SK-N-SH (cell line): ENCODE results near the gene WDR86. TPM values are rescaled to one million over a fixed set of nuclear protein-coding genes. Genes with fewer than 3 reads are reported as not detected.

Source experiments
- CTCF ChIA-PET: fragments of 300-600, 350-600 bp; formaldehyde crosslinking; extraction: SDS; loops from one replicate; lab custom pipeline; 2021; lab: Yijun Ruan, JAX
- POLR2A ChIA-PET: fragments of 350-600 bp; sonication (Branson Sonifier 250); formaldehyde crosslinking; extraction: SDS; loops from one replicate; lab custom pipeline; 2020; ENCODE audit warnings: antibody characterized with exemption, inconsistent platforms; lab: Yijun Ruan, JAX
- DNase-seq: peaks from one replicate; pipeline ENCODE4 v3.0.0; 2012
- H2AFZ ChIP-seq: fragments of 200-600 bp; sonication (generic); 2 replicates; pipeline ENCODE4 v1.8.1; 2016; ENCODE audit warnings: antibody characterized with exemption, mild to moderate bottlenecking, low read depth
- H3F3A ChIP-seq: fragments of 200-600 bp; sonication (generic); replicated peaks from 2 replicates; pipeline ENCODE3; 2016; ENCODE audit warnings: antibody characterized with exemption, mild to moderate bottlenecking; ENCODE audit not compliant: insufficient read depth
- H3K27ac ChIP-seq, 2 experiments: fragments of 200-500 bp in 1 of 2; fragments of 200-600 bp in 1 of 2; sonication (Bioruptor generic) in 1 of 2; sonication (generic), shearing (Covaris generic) in 1 of 2; 2 replicates each; pipeline versions ENCODE4 v1.5.1 to v1.6.1; 2014 to 2016; ENCODE audit warnings: low read depth in 2 of 2, inconsistent platforms in 1 of 2, low read length in 1 of 2, mild to moderate bottlenecking in 1 of 2, mixed read lengths in 1 of 2
- H3K27me3 ChIP-seq: fragments of 200-600 bp; sonication (generic), shearing (Covaris generic); 2 replicates; pipeline ENCODE4 v1.6.1; 2016; ENCODE audit warnings: mixed run types; ENCODE audit not compliant: insufficient read depth
- H3K36me3 ChIP-seq, 2 experiments: fragments of 200-500 bp in 1 of 2; fragments of 200-600 bp in 1 of 2; sonication (Bioruptor generic) in 1 of 2; sonication (generic) in 1 of 2; replicated peaks in 1 of 2; 2 replicates each; pipeline versions ENCODE3 to v1.5.1; 2014 to 2016; ENCODE audit warnings: low read length in 1 of 2, mild to moderate bottlenecking in 1 of 2; ENCODE audit not compliant: insufficient read depth in 2 of 2, control insufficient read depth in 1 of 2
- H3K4me1 ChIP-seq, 2 experiments: fragments of 200-500 bp in 1 of 2; fragments of 200-600 bp in 1 of 2; sonication (Bioruptor generic) in 1 of 2; sonication (generic), shearing (Covaris generic) in 1 of 2; 2 replicates each; pipeline versions ENCODE4 v1.5.1 to v1.6.1; 2014 to 2016; ENCODE audit warnings: low read depth in 1 of 2, low read length in 1 of 2, mixed run types in 1 of 2; ENCODE audit not compliant: insufficient read depth in 2 of 2, control insufficient read depth in 1 of 2
- H3K4me2 ChIP-seq: fragments of 200-600 bp; sonication (generic), shearing (Covaris generic); 2 replicates; pipeline ENCODE4 v1.6.1; 2017; ENCODE audit warnings: mixed run types
- H3K4me3 ChIP-seq, 2 experiments: fragments of 200-500 bp in 1 of 2; fragments of 200-600 bp in 1 of 2; sonication (Bioruptor generic) in 1 of 2; sonication (generic), shearing (Covaris generic) in 1 of 2; 2 replicates each; pipeline versions ENCODE4 v1.5.1 to v1.8.1; 2014 to 2016; ENCODE audit warnings: low read depth in 2 of 2, inconsistent platforms in 1 of 2, low read length in 1 of 2, mild to moderate bottlenecking in 1 of 2, mixed read lengths in 1 of 2, moderate library complexity in 1 of 2
- H3K79me2 ChIP-seq: fragments of 200-600 bp; sonication (generic); 2 replicates; pipeline ENCODE4 v1.8.1; 2017; ENCODE audit warnings: mild to moderate bottlenecking; ENCODE audit not compliant: insufficient read depth
- H3K9ac ChIP-seq: fragments of 200-600 bp; sonication (generic); 2 replicates; pipeline ENCODE4 v1.6.1; 2017; ENCODE audit warnings: mixed run types
- H3K9me2 ChIP-seq: fragments of 200-600 bp; sonication (generic); 2 replicates; pipeline ENCODE4 v1.6.1; 2017; ENCODE audit warnings: mixed run types
- H3K9me3 ChIP-seq: fragments of 200-600 bp; sonication (generic); 2 replicates; pipeline ENCODE4 v1.6.1; 2017; ENCODE audit warnings: mixed run types, mild to moderate bottlenecking, moderate library complexity
- H4K20me1 ChIP-seq: fragments of 200-600 bp; sonication (generic); 2 replicates; pipeline ENCODE4 v1.6.1; 2017; ENCODE audit warnings: mild to moderate bottlenecking, mixed run types; ENCODE audit not compliant: insufficient read depth
- CTCF ChIP-seq: fragments of 200-600 bp; sonication (generic); IDR thresholded peaks from 2 replicates; pipeline ENCODE4 v1.6.1; 2017; ENCODE audit warnings: antibody characterized with exemption, mild to moderate bottlenecking, moderate library complexity
- ELF1 ChIP-seq: IDR thresholded peaks from 2 replicates; pipeline ENCODE4 v1.4.0; 2012
- FOXJ3 ChIP-seq: sonication (generic); formaldehyde crosslinking; IDR thresholded peaks from 2 replicates; pipeline ENCODE4 v1.5.1; 2020; ENCODE audit warnings: mild to moderate bottlenecking, missing genetic modification reagents
- GABPA ChIP-seq: IDR thresholded peaks from 2 replicates; pipeline ENCODE4 v1.4.0; 2012; ENCODE audit warnings: low read depth, mild to moderate bottlenecking
- IRF3 ChIP-seq: fragments of 150-350 bp; IDR thresholded peaks from 2 replicates; pipeline ENCODE4 v1.6.1; 2016; ENCODE audit warnings: mild to moderate bottlenecking, low read depth, low read length
- MAX ChIP-seq: IDR thresholded peaks from 2 replicates; pipeline ENCODE4 v1.4.0; 2012; ENCODE audit warnings: low read depth
- MXI1 ChIP-seq: IDR thresholded peaks from 2 replicates; pipeline ENCODE4 v1.6.1; 2012; ENCODE audit warnings: mild to moderate bottlenecking, low read depth, low read length, improper control_type of control experiment
- NRF1 ChIP-seq: IDR thresholded peaks from 2 replicates; pipeline ENCODE4 v1.6.1; 2012; ENCODE audit warnings: low read depth, mild to moderate bottlenecking, low read length
- PBX3 ChIP-seq: IDR thresholded peaks from 2 replicates; pipeline ENCODE4; 2012
- RAD21 ChIP-seq: IDR thresholded peaks from 2 replicates; pipeline ENCODE4 v1.6.1; 2012; ENCODE audit warnings: mild to moderate bottlenecking, low read length
- RCOR1 ChIP-seq: fragments of 150-350 bp; IDR thresholded peaks from 2 replicates; pipeline ENCODE4 v1.6.1; 2017; ENCODE audit warnings: antibody characterized with exemption, low read length
- RXRA ChIP-seq: IDR thresholded peaks from 2 replicates; pipeline ENCODE4 v1.4.0; 2012; ENCODE audit warnings: low read depth, mild to moderate bottlenecking, borderline replicate concordance
- SIN3A ChIP-seq: IDR thresholded peaks from 2 replicates; pipeline ENCODE4 v1.6.1; 2012; ENCODE audit warnings: low read depth, mild to moderate bottlenecking, low read length, moderate library complexity, borderline replicate concordance
- TAF1 ChIP-seq: IDR thresholded peaks from 2 replicates; pipeline ENCODE4 v1.6.1; 2012; ENCODE audit warnings: low read depth, mild to moderate bottlenecking, low read length, moderate library complexity, borderline replicate concordance
- TEAD4 ChIP-seq: IDR thresholded peaks from 2 replicates; pipeline ENCODE4 v1.4.0; 2012; ENCODE audit warnings: mild to moderate bottlenecking, borderline replicate concordance; ENCODE audit not compliant: insufficient read depth
- ZBTB33 ChIP-seq: IDR thresholded peaks from 2 replicates; pipeline ENCODE4 v1.4.0; 2012; ENCODE audit warnings: low read depth, borderline replicate concordance
- WGBS: methylation state at CpG from one replicate; pipeline ENCODE4 v1.1.6; 2017; ENCODE audit warnings: low lambda C conversion rate; 5-methylcytosine and 5-hydroxymethylcytosine counted together
- polyA plus RNA-seq, 3 experiments: library from polyadenylated mRNA; depleted of rRNA; stranded (reverse); fragments of >200 nt; gene quantifications; 2 replicates each; pipeline ENCODE4 v1.2.3, GENCODE V29; 2012

WDR86 gene
- polyA plus RNA-seq, 1 of the 3 experiments (the other 2 are of a cell fraction): 1.0 TPM

- H3F3A ChIP-seq: peaks cover 16% of the 10 kb centered on the region
- peak overlapping the region; percentile 35; the same call in 1 of the 2 replicates for H3K4me2 ChIP-seq
- no peak overlapping the region for H3K9ac ChIP-seq
- 76% methylated on average over 12 of the region's 12 CpGs for WGBS
- DNase-seq: no peak
- no peaks in the 10 kb centered on the region for H3K9me2 ChIP-seq
- peaks cover 8 to 13% of the 10 kb centered on the region in 2 experiments for H3K4me1 ChIP-seq
- TF ChIP-seq ELF1: no peak
- peak; percentile 32 for TF ChIP-seq CTCF
- TF ChIP-seq FOXJ3 (CRISPR knock-in tag): no peak
- no peak for TF ChIP-seq MAX
- TF ChIP-seq MXI1: no peak
- TF ChIP-seq TEAD4: no peak
- peak overlapping the region in 1 of 2 experiments; percentile 81; a peak in 2 of 4 replicates for H3K4me3 ChIP-seq
- H2AFZ ChIP-seq: peak overlapping the region; percentile 74
- H3K27me3 ChIP-seq: no peaks in the 10 kb centered on the region
- CTCF ChIA-PET: interaction anchor here (0.6 to 6.2 kb wide), 8 partner anchors 9 to 96 kb away, joined by 3 to 84 read pairs (median 7); no protein-coding TSS in a partner anchor
- H4K20me1 ChIP-seq: no peaks in the 10 kb centered on the region
- peak overlapping the region in 1 of 2 experiments; percentile 24; a peak in 1 of 4 replicates for H3K27ac ChIP-seq
- peaks cover 30% of the 10 kb centered on the region for H3K79me2 ChIP-seq
- H3K36me3 ChIP-seq: peaks cover 11 to 12% of the 10 kb centered on the region in 2 experiments
- POLR2A ChIA-PET: interaction anchor here (0.7 to 1.4 kb wide), 5 partner anchors 15 to 255 kb away, joined by 3 read pairs; no protein-coding TSS in a partner anchor
- no peaks in the 10 kb centered on the region for H3K9me3 ChIP-seq
These were observed 69.0 kb downstream of the WDR86 start for GRCh38 chr7:151340794-151341356.

- no peak overlapping the region for H3K4me2 ChIP-seq
- no peak for TF ChIP-seq PBX3
- no peak for TF ChIP-seq IRF3
- TF ChIP-seq RCOR1: no peak
- no peak for TF ChIP-seq MXI1
- no peak for TF ChIP-seq RXRA
- TF ChIP-seq RAD21: no peak
- TF ChIP-seq CTCF: no peak
- TF ChIP-seq TEAD4: no peak
- no peak for TF ChIP-seq NRF1
- no peak for TF ChIP-seq ZBTB33
- no peak for TF ChIP-seq SIN3A
- no peak for TF ChIP-seq TAF1
- TF ChIP-seq GABPA: no peak
These were observed 70.0 kb downstream of the WDR86 start for GRCh38 chr7:151339651-151340382.

More at GRCh38 chr7:151339651-151340382, 70.0 kb downstream of the WDR86 start:
- Histone ChIP-seq H3K36me3 (peaks cover 2 to 4% of the 10 kb centered on the region in 2 experiments), H3K27ac (no peak overlapping the region), H4K20me1 (no peaks in the 10 kb centered on the region), H3K9me2 (no peaks in the 10 kb centered on the region), H3F3A (peaks cover 9% of the 10 kb centered on the region), H3K27me3 (no peaks in the 10 kb centered on the region), H3K79me2 (peaks cover 29% of the 10 kb centered on the region), H2AFZ (no peak overlapping the region), H3K4me3 (no peak overlapping the region), H3K9ac (no peak overlapping the region), H3K4me1 (peaks cover 6 to 13% of the 10 kb centered on the region in 2 experiments), H3K9me3 (no peaks in the 10 kb centered on the region)
- no peak for DNase-seq
- 59% methylated on average over 7 of the region's 7 CpGs for WGBS
- ChIA-PET POLR2A (no interaction called here), CTCF (interaction anchor here (0.7 to 6.2 kb wide), 4 partner anchors 10 to 33 kb away, joined by 3 to 84 read pairs (median 4); no protein-coding TSS in a partner anchor)
